Activated naive CD4-positive, alpha-beta T cell (primary cell): ENCODE results near the gene CMIP.
"Not testable (repeated sequence)": the region's sequence is repeated elsewhere in the genome, so short reads cannot be mapped to it uniquely, and the experiment has no call there.

ENCODE experiments used
- DNase-seq, 4 experiments: peaks; one replicate each; lab custom pipeline; 2025; lab: John Stamatoyannopoulos, UW

CMIP gene

DNA sequence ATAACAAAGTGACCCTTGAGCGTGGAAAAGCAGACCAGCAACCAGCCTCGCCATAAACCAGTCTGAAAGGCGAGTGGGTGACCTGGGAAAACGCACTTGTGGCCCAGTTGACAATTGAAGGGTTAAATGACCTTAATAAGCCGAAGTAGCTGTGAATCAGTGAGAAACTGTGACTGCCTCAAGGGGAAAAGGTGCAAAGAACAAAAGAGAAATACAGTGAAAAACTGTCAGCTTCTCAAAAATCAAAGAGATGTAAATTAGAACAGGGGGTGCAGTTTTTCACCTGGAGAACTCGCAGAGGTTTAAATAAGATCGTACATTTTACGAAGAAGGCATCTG, 124.1 kb downstream of the CMIP start:
- no peak for DNase-seq

DNA sequence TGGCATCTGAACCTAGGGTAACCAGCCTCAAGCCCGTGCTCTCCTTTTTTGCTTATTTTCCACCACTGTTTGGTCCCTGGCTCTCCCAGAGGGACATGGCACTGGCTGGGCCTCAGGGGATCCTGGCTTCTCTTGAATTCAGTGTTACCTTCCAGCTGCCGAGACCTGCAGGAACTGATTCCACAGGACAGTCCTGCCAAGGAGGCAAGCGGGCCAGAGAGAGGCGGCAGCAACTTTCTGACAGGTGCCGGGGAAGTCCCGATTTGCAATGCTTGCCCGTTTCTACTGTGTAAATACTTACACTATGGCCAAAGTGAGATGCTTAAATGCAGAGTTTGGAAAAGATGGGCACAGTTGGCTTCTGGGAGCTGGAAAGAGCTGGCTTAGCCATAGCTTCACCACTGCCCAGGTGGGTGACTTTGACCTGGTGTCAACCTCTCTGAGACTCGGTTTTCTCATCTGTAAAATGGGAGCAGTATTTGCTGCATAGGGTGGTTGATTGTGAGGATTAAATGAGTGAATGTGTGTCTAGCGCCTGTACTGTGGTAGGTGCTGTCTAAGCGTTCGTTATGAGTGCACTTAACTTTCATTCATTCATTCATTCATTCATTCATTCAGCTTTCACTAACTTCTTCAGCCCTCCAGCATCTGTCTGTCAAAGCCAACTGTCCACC, 124.9 kb downstream of the CMIP start:
- no peak for DNase-seq

DNA sequence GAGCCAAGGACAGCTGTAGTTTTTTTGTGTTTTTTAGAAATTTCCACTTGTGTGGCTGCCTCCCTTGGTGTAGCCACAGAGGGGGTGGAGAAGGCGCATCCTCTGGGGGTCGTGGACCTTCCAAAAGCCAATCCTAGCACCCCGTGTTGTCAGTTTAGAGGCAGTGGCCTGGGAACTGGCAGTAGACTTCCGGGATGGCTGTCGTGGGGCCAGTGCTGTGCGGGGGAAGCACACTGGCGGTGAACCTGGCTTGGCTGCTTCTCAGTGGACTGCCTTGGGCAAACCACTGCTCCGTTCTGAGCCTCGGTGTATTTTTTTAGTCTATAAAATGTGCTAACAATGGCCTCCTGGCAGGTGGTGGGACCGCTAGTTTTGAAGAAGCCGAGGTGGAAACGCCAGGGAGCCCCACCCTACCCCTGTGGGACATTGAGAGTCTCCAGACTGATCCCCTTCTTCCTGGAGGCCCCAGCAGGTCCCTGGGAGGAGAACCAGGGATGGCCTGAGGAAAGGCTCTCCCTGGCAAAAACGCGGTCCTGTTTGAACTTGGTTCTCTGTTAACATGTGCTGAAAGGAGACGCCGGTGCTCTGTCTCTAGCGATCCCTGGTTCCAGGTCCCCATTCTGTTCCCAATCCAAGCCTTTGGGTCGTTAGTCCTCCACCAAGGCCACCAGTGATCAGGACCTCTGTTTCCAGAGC, 125.7 kb downstream of the CMIP start:
- DNase-seq = no peak

DNA sequence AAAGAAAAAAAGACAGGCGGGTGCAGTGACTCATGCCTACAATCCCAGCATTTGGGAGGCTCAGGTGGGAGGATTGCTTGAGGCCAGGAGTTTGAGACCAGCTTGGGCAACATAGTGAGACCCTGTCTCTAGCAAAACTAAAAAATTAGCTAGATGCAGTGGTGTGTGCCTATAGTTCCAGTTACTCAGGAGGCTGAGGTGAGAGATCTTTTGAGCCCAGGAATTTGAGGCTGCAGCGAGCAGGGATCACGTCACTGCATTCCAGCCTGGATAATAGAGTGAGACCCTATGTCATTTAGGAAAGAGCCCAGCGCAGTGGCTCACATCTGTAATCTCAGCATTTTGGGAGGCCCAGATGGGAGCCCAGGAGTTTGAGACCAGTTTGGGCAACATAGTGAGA, 126.6 kb downstream of the CMIP start:
- no peak for DNase-seq

DNA sequence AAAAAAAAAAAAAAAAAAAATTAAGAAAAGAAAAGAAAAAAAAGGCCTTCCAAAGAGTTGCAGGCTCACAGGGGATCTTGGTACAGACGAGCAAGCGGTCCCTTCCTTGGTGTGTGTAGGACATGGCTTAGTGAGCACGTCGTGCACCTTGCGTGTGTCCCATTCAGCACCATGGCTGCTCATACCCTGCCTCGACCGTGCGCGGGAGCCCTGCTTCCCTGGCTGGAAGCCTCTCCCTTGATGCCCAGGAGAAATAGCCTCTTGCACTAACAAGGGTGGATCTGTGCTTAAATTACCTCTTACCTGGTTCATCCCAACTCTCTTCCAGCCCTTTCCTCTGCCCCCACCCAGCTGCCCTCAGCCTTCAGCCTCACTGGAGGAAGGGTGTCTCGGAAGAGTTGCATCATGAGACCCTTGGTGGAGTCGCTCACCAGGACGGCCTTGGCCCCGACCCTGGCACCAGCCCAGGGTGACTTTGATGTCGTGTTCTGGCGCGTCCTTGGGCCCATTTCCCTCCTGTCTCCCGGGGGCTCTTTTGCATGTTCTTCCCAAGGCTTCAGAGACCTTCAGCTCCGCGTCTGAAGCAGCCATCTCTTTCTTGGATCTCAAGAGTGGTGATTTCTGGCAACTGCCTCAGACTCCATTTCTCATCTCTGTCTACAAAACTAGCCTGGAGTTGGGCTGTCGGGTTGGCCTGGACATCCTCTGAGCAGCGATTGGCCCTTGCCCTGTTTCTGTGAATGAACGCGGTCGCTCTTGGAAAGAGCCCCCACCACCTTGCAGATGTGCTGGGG, 127.2 kb downstream of the CMIP start:
- no peak for DNase-seq

DNA sequence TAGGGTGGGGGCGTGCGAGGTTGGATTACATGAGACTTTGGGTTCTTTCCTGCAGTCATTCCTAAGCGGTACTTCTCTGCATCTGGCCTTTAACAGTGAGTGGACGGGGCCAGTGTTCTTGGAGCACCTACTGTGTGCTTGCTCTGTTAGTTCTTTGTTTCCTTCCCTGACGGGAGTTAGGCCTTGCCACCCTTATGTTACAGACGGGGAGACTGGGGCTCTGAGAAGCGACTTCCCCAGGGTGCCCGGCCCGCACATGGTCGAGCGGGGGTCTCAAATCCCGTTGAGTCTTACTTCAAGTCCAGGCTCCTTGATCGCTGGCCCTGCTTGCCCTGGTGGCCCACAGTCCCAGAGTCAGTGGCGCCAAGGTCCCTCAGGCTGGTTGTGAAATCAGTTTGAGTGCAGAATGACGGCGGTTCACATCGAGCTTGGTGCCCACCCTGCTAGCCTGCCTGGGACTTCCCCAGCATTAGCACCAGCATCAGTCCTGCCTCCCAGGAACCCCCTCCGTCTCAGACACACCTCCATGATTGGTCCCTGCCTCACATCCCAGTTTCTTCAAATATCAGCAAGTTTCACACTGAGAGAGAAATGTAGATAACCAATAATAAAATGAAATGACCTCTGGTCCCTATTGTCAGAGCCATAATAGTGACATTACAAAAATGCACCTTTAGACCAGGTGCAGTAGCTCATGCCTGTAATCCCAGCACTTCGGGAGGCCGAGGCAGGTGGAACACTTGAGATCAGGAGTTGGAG, 128.0 kb downstream of the CMIP start:
- DNase-seq = no peak

DNA sequence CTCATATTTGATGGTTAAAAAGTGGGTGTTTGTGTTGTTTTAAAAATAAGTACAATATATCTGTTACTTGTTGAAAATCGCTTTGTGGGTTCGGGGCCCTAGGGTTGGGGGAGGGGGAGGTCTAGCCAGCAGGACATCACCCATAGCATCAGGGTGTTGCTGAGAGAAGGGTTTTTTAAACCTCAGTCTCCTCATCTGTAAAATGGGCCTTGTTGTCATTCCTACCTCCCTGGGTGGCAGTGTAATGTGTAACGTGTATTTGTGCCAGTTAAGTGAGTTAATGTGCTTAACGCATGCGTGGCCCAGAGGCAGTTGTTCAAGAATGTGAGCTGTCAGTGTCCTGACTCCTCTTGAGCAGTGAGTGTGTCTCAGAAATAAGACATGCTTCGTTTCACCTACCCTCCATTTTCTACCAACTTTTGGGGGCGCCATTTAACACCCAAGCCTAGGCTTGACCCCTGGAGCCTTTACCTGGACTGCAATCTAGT, 129.0 kb downstream of the CMIP start:
- no peak for DNase-seq

DNA sequence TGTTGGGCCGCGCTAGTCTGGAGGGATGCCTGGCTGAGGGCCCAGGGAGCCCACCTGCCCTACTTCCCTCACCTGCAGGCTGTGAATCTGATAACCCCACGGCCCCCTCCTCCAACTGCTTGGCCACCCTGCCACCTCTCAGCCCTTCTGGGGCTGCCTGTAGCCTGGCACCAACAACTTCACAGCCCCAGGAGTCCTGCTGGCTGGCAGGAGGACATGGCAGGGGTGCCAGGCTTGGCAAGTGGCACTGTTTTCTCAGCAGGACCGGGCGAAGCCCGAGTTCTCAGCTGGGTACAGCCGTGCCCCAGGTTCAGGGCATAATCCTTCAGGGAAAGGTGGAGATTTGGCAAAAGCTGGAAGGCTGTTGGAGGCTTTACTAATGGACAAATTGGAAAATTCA, 129.6 kb downstream of the CMIP start:
- DNase-seq = no peak

DNA sequence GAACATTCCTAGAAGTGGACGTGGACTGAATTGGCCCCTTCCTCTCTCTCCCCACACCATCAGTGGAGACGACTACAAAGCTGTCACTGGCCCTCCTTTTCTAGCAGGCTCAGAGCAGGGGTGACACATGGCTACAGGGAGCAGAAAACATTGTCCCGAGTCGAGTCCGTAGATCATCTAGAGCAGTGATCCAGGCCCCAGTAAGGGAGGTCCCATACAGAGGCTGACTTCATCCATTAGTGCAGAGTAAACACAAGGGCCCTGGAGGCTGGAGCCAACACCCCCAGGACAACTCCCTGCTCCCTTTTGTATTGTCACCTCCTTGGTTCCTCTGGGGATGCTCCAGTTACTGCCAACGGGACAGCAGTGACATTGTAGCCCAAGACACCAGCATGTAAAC, 130.7 kb downstream of the CMIP start:
- DNase-seq = no peak

DNA sequence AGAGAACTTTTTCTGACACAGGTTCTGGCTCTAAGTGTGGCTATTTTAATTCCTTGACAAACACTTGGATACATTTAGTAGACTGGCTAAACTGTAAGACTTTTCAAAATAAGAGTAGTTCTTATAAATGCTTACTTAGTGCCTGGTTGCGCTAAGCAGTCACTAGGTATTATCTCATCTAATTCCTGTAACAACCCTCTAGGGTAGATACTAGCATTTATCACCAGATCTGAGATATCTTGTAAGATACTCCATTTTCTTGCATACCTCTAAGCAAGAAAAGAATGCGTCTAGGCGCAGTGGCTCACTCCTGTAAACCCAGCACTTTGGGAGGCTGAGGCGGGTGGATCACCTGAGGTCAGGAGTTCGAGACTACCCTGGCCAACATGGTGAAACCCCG, 131.2 kb downstream of the CMIP start:
- DNase-seq = no peak

DNA sequence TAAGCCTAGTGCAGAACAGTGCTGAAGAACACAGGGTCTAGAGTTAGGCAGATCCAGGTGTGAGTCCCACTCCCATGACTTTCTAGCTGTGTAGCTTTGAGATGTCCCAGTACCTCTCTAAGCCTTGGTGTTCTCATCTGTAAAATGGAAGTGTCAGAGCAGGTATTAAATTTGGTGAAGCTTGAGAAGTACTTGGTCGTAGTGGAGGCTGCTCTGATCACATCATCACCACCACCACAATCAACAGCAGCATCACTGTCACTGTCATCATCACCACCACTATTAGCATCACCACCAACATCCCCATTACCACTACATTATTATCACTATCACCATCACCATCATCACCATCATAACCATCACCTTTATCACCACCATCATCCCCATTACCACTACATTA, 132.1 kb downstream of the CMIP start:
- DNase-seq = no peak

DNA sequence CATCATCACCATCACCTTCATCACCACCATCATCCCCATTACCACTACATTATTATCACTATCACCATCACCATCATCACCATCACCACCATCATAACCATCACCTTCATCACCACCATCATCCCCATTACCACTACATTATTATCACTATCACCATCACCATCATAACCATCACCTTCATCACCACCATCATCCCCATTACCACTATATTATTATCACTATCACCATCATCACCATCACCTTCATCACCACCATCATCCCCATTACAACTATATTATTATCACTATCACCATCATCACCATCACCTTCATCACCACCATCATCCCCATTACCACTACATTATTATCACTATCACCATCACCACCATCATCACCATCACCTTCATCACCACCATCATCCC, 132.7 kb downstream of the CMIP start:
- not testable (repeated sequence) for DNase-seq

DNA sequence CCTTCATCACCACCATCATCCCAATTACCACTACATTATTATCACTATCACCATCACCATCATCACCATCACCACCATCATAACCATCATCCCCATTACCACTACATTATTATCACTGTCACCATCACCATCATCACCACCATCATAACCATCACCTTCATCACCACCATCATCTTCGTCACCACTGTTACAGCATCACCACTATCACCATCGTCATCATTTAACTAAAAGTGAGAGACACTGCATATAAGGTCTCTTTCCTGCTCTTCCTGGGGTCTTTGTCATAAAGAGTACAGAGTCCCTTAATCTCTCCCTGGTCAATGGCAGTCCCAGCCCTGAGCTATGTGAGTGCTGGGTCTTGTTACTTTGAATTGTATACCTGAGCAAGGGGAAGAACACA, 133.5 kb downstream of the CMIP start:
- no peak for DNase-seq

DNA sequence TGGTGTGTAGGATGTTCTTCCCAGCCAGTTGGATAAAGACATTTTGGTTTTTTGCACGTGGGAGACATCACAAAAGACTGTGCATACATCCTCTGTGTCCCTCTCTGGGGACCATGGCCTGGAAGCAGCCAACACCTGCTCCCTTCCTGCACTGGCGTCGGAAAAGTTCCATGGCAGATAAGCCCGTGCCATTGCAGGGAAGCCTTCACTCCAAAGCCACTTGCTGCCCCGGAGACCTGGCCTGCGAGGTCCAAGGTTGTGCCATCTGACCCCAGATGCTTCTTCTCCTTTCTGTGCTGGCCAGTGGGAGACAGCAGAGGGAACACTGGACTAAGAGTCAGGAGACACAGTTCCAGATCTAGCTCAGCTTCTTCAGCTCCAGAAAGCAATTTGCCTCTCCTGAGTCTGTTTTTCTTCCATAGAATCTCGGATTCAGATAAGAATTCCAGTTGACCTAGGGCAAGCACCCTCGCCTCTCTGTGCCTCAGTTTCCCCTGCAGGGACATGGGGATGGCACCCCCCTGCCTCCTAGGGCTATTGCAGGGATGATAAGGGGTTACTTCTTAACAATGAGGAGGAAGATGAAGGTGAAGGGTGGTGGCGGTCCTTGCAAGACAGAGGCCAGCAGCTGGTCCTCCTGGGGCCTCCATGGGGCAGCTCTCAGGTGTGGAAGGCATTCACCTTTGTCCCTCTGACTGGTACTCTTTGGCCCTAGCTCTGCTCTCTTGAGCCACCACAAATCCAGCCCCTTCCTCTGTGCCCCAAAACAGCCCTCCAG, 134.2 kb downstream of the CMIP start:
- no peak for DNase-seq

DNA sequence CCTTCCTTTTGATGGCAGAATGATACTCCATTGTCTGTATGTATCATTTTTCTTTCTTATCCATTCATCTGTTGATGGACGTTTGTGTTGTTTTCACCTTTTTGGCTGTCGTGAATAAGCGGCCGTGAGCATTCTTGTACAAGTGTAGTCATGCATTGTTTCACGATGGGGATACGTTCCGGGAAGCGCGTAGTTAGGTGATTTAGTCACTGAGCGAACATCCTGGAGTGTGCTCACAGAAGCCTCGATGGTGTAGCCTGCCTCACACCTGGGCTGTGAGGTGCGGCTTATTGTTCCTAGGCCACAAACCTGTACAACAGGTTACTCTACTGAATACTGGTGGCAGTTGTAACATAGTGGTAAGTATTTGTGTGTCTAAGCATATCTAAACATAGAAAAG, 136.5 kb downstream of the CMIP start:
- DNase-seq = no peak

DNA sequence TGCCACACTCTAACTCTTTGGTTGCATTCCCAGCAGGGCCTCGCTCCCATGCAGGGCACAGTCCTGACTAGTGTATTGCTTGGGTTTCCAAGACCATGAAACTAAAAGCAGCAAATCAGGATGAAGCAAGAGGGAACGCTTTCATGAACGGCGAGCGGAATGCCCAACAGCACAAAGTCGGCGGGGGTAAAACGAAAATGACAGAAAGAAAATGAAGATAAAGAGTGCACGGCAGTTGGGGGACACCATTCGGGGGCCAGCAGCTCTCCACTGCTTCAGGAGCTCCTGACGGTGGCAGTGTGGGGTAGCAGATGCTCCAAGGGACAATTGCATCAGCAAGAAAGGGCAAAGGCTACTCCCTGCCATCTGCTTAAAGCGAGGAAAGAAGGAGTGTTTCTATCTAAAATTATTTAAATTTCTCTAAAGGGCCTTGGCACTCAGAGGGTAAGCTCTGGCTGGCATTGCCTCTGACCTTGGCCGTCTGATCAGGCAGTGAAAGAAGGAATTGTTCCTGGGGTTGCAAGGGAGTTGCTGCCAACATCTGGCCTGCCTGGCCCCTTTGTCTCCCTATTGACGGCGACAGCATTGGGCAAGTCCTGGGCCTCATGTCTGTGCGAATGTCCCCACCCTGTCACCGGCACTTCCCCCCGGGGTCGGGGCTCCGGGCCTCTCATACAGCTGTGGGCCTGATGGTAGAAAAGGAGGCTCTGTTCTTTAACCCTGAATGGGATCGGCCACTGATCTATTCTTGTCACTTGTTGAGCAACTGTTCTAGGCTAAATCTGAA, 138.2 kb downstream of the CMIP start:
- no peak for DNase-seq

DNA sequence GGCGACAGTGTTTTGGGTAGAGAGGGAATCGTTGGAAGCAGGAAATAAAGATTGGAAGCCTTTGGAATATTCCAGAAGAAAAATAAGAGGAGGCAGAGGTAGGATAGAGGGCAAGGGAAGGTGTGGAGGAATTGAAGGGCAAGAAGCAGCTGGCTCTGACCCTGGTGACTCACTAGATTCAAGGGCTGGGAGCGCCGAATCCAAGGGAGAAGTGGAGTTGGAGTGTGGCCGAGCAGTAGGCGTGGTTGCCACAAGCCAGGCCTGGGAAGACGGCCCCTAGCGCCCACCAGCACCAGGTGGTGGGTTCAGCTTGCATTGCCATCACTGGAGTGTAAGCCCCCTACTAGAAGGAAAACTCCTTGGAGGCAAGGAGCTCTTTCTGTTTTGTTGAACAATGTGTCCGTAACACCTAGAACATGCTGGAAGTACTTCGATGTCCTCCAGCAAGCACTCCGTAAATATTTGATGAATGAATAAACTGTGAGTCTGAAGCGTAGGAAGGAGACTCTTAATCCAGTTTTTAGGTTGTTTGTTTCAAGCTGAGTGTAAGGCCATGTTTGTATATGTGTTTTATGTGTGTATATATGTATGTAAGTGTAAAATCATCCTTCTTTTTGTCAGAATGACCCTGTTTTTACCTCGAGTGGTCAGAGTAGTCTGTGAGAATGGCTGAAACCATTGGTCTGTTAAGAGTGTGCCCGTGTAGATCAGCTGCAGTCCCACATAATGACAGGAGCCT, 139.5 kb downstream of the CMIP start:
- no peak for DNase-seq

DNA sequence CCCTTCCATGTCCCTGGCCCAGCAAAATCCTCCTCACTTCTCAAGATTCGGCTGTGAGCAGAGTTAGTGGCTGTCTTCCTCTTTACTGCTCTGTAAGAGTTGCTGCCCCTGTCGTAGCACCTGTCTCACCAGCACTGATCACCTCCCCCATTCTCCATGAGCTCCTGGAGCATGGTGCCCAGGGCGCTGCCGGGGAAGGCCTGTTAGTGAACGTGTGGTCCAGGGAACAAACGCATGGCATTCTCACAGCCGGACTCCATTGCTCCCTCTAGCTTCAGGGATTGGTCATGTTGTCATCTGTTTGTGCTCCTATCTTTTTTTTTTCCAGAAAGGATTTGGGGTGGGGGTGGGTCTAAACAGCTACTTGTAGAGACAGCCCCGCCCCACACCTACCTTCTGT, 141.2 kb downstream of the CMIP start:
- no peak for DNase-seq

DNA sequence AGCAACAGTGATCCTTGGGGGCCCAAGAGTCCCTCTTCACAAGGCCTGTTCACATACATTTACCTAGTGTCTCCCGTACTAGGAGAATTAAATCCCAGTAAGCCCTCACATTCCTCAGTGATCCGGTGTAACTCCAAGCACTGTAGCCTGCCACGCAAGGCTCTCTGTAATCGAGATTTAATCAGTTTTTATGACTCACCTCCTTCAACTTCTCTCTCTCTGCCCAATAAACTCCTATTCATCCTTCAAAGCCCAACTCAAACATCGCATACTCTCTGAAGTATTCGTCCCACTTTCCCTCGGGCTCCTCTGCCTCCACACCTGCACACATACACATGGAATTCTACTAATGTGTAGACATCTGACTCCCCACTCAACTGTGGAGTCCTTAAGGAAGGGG, 141.8 kb downstream of the CMIP start:
- DNase-seq = no peak

DNA sequence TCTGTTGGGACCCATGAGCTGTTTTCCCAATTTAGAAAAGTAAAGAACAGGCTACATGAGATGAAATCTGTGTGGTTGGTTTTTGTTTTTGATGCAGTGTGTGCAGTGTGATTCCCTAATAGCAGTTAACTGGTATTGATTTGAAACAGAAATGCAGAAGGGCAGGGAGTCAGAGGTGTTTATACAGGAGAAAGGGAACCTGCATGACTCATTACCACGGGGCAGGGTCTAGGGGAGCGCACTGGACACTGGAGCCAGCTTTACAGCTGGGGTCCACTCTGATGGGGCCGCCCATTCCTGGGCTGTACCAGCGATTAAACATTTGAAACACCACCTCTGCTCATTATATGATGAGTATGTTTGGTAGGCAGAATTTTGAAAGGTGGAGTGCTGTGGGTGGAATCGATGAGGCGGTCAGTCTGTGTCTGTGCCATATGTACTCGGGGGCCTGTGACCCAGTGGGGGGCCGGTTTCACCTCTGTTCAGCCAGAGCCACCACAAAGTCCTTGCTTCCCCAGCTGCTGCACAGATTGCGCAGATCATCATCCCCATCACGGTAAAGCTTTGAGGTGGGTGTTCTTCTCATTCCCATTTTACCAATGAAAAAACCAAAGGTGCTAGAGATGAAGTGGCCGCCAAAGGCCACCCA, 142.5 kb downstream of the CMIP start:
- DNase-seq = no peak
